HepG2 (cell line): ENCODE results near the gene USF2. TPM values are rescaled to one million over a fixed set of nuclear protein-coding genes. Genes with fewer than 3 reads are reported as not detected.

Source experiments
- ATAC-seq: fragments of 200-7000 bp; cut with Tn5 transposase; 3 replicates; pipeline ENCODE4 v1.9.1; 2020; ENCODE audit warnings: mild to moderate bottlenecking, moderate library complexity
- BruUV-seq: library from RNA; stranded (reverse); fragments of 400-500 nt; replicated peaks from 2 replicates; lab custom pipeline; 2021; lab: Mats Ljungman, UMichigan
- CTCF ChIA-PET: fragments of 300-600 bp; formaldehyde crosslinking; extraction: SDS; loops from one replicate; lab custom pipeline; 2021; ENCODE audit warnings: low total read pairs, inconsistent platforms, low intra/inter-chr PET ratio; lab: Yijun Ruan, JAX
- POLR2A ChIA-PET: fragments of 350-600 bp; sonication (Branson Sonifier 250); formaldehyde crosslinking; loops from one replicate; lab custom pipeline; 2020; ENCODE audit warnings: antibody characterized with exemption, inconsistent platforms; lab: Yijun Ruan, JAX
- DNase-seq: peaks from one replicate; pipeline ENCODE4 v3.0.0-alpha.2; 2015; ENCODE audit warnings: low spot score
- FAIRE-seq: peaks from 3 replicates; lab custom pipeline; 2011; peaks lifted over from hg19 to GRCh38; lab: Jason Lieb, UNC
- H2AFZ ChIP-seq: one replicate; pipeline ENCODE4 v1.6.1; 2011; ENCODE audit warnings: low read length, inconsistent platforms
- H3K27ac ChIP-seq: fragments of 300-600 bp; 3 replicates; pipeline ENCODE4 v1.8.0; 2011; ENCODE audit warnings: mixed run types, mild to moderate bottlenecking, mixed read lengths, low read length, inconsistent platforms; ENCODE audit not compliant: insufficient read depth; ENCODE audit errors: extremely low read length
- H3K27me3 ChIP-seq, 2 experiments: fragments of 200-600 bp in 1 of 2; 2 replicates in 1 of 2; 3 replicates in 1 of 2; pipeline versions ENCODE4 v1.6.0 to v1.8.0; 2011; ENCODE audit warnings: low read length in 2 of 2, mild to moderate bottlenecking in 2 of 2, moderate library complexity in 2 of 2, inconsistent platforms in 1 of 2; ENCODE audit not compliant: insufficient read depth in 2 of 2, control insufficient read depth in 1 of 2
- H3K36me3 ChIP-seq, 2 experiments: fragments of 200-600 bp in 1 of 2; replicated peaks in 1 of 2; 2 replicates in 1 of 2; 3 replicates in 1 of 2; pipeline versions ENCODE4 v1.5.1 to v1.8.0; 2011; ENCODE audit warnings: low read length in 2 of 2, inconsistent platforms in 1 of 2; ENCODE audit not compliant: insufficient read depth in 2 of 2, control insufficient read depth in 1 of 2
- H3K4me1 ChIP-seq: 2 replicates; pipeline ENCODE4 v1.5.1; 2012; ENCODE audit warnings: low read length, inconsistent platforms; ENCODE audit not compliant: insufficient read depth
- H3K4me2 ChIP-seq: 2 replicates; pipeline ENCODE4 v1.6.0; 2011; ENCODE audit warnings: low read depth, low read length, inconsistent platforms
- H3K4me3 ChIP-seq, 3 experiments: fragments of 200-600 bp in 1 of 3; sonication (generic), shearing (Covaris generic) in 1 of 3; replicated peaks in 1 of 3; 2 replicates each; pipeline ENCODE4 v1.5.1; 2011 to 2016; ENCODE audit warnings: low read length in 3 of 3, inconsistent platforms in 2 of 3, low read depth in 2 of 3, mild to moderate bottlenecking in 2 of 3, control low read depth in 1 of 3, mixed read lengths in 1 of 3; ENCODE audit not compliant: insufficient read depth in 1 of 3
- H3K79me2 ChIP-seq: one replicate; pipeline ENCODE4 v1.6.1; 2011; ENCODE audit warnings: low read length, inconsistent platforms; ENCODE audit not compliant: insufficient read depth
- H3K9ac ChIP-seq: 2 replicates; pipeline ENCODE4 v1.6.0; 2011; ENCODE audit warnings: mild to moderate bottlenecking, low read depth, low read length, inconsistent platforms; ENCODE audit not compliant: insufficient read depth
- H3K9me3 ChIP-seq: 2 replicates; pipeline ENCODE4 v1.5.1; 2012; ENCODE audit warnings: mild to moderate bottlenecking, low read length
- H4K20me1 ChIP-seq: 2 replicates; pipeline ENCODE4 v1.6.0; 2011; ENCODE audit warnings: inconsistent platforms, mild to moderate bottlenecking, low read length, moderate library complexity; ENCODE audit not compliant: insufficient read depth
- AGO2 ChIP-seq: fragments of 200-400 bp; formaldehyde crosslinking; optimal IDR thresholded peaks from 2 replicates; pipeline ENCODE3; 2017; ENCODE audit warnings: mild to moderate bottlenecking, low read depth, low read length, moderate library complexity
- ARID2 ChIP-seq: sonication (generic); formaldehyde crosslinking; IDR thresholded peaks from 2 replicates; pipeline ENCODE4 v1.8.1; 2022; ENCODE audit warnings: mild to moderate bottlenecking, missing genetic modification reagents, borderline replicate concordance
- RBFOX2 ChIP-seq: fragments of 200-400 bp; formaldehyde crosslinking; IDR thresholded peaks from 2 replicates; pipeline ENCODE4 v1.6.1; 2017; ENCODE audit warnings: low read depth, mild to moderate bottlenecking, low read length
- SNAI1 ChIP-seq: sonication (generic); formaldehyde crosslinking; IDR thresholded peaks from 2 replicates; pipeline ENCODE4 v1.5.0; 2020; ENCODE audit warnings: mild to moderate bottlenecking, missing genetic modification reagents, borderline replicate concordance
- ZBTB1 ChIP-seq: sonication (generic); formaldehyde crosslinking; IDR thresholded peaks from 2 replicates; pipeline ENCODE4 v1.4.0; 2020; ENCODE audit warnings: missing genetic modification reagents, borderline replicate concordance
- ZBTB38 ChIP-seq: sonication (generic); formaldehyde crosslinking; IDR thresholded peaks from 2 replicates; pipeline ENCODE4 v1.5.1; 2020; ENCODE audit warnings: mild to moderate bottlenecking, missing genetic modification reagents
- ZGPAT ChIP-seq: IDR thresholded peaks from 2 replicates; pipeline ENCODE4 v1.6.1; 2016; ENCODE audit warnings: mild to moderate bottlenecking
- ZMAT3 ChIP-seq: sonication (generic); formaldehyde crosslinking; conservative IDR thresholded peaks from 2 replicates; pipeline ENCODE4 v1.7.0; 2021; ENCODE audit warnings: missing genetic modification reagents
- WGBS: methylation state at CpG from one replicate; pipeline ENCODE4 v1.1.6; 2017; ENCODE audit warnings: low lambda C conversion rate; 5-methylcytosine and 5-hydroxymethylcytosine counted together
- in situ Hi-C: cut with HindIII; loops from 2 replicates; pipeline ENCODE4 v1.10.0; 2017; ENCODE audit warnings: low pct_unique_long_range_greater_than_20kb; ENCODE audit not compliant: extremely low pct_ligation_motif_present
- intact Hi-C: fragments of 100-400 bp; cut with micrococcal nuclease; formaldehyde crosslinking; loops from one replicate; pipeline ENCODE4 v1.10.0; 2022; ENCODE audit not compliant: unreplicated experiment
- polyA plus RNA-seq, 8 experiments: library from polyadenylated mRNA; depleted of rRNA in 3 of 8; stranded (reverse) in 7 of 8; unstranded in 1 of 8; fragments of >200 nt; fragmentation: Illumina TruSeq in 4 of 8; extraction: Trizol in 4 of 8; gene quantifications; 2 replicates each; pipeline versions ENCODE4 v1.2.1 to v1.2.3, GENCODE V29; 2011 to 2016; ENCODE audit warnings: low read depth in 4 of 8, missing spikeins in 1 of 8, mixed read lengths in 1 of 8; ENCODE audit not compliant: insufficient read depth in 1 of 8
- total RNA-seq, 5 experiments: library from RNA; depleted of rRNA; stranded (reverse); fragments of >200 nt; fragmentation: Illumina TruSeq; extraction: Trizol; gene quantifications; 2 replicates each; pipeline ENCODE4 v1.2.3, GENCODE V29; 2016; ENCODE audit warnings: low read depth in 1 of 5
- TF ChIP-seq, protein P1 (sequence below): sonication (generic); formaldehyde crosslinking; IDR thresholded peaks from 2 replicates; pipeline ENCODE4 v1.4.0; 2020; ENCODE audit warnings: missing genetic modification reagents

USF2 gene
- total and polyA plus RNA-seq, 2 of the 13 experiments (the other 11 are each of a cell fraction or from before 2014, with no cell fraction given): 54.9 to 106 TPM

- ATAC-seq: no peak
- no peak overlapping the region for H3K9ac ChIP-seq
- BruUV-seq: no TSS peak
- no peak for TF ChIP-seq ZMAT3 (CRISPR knock-in tag)
- TF ChIP-seq AGO2: peak; percentile 28
- peak; percentile 31; the same call in 1 of the 2 replicates for TF ChIP-seq RBFOX2
- TF ChIP-seq, all 625 proteins: peak for 2
- Histone ChIP-seq H2AFZ (no peak overlapping the region), H3K4me2 (no peak overlapping the region), H3K27ac (no peak overlapping the region), H3K4me1 (peaks cover 27% of the 10 kb centered on the region), H3K4me3 (no peak overlapping the region), H3K36me3 (peaks cover 16 to 29% of the 10 kb centered on the region in 2 experiments), H4K20me1 (no peaks in the 10 kb centered on the region), H3K79me2 (no peaks in the 10 kb centered on the region), H3K27me3 (no peaks in the 10 kb centered on the region), H3K9me3 (no peaks in the 10 kb centered on the region)
- DNase-seq (no peak), FAIRE-seq (no peak)
- ChIA-PET CTCF (no interaction called here), POLR2A (no interaction called here)
- intact Hi-C loops (no loop called here), in situ Hi-C loops (no loop called here)
- WGBS: 96% methylated on average over 20 of the region's 28 CpGs
These were observed 8.0 kb downstream of the USF2 start for GRCh38 chr19:35276706-35277281.

DNA sequence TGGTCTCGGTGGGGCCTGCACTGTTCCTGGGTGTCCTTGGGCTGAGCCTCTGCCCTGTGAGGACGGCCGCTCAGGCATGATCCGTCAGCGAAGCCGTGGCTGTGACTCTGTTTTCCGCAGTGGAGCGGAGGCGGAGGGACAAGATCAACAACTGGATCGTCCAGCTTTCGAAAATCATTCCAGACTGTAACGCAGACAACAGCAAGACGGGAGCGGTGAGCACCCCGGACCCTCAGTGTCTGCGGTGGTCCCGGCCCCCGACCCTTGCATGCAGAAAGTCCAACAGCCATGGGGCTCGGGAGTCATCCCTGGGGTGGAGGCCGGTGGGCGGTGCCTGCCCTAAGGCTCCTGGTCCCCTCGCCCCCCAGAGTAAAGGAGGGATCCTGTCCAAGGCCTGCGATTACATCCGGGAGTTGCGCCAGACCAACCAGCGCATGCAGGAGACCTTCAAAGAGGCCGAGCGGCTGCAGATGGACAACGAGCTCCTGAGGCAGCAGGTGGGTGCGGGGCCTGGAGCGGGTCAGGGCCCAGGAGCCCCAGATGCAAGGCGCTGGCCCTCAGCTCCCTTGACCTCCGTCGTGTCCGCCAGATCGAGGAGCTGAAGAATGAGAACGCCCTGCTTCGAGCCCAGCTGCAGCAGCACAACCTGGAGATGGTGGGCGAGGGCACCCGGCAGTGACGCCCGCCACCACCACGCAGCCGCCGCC is 10.0 kb downstream of the USF2 start:
- Histone ChIP-seq H4K20me1 (no peaks in the 10 kb centered on the region), H2AFZ (no peak overlapping the region), H3K79me2 (no peaks in the 10 kb centered on the region), H3K36me3 (peaks cover 13 to 17% of the 10 kb centered on the region in 2 experiments; a peak in 3 of 5 replicates), H3K4me3 (no peak overlapping the region), H3K9ac (no peak overlapping the region), H3K4me1 (peaks cover 46% of the 10 kb centered on the region), H3K27me3 (no peaks in the 10 kb centered on the region), H3K4me2 (no peak overlapping the region), H3K9me3 (no peaks in the 10 kb centered on the region), H3K27ac (peak overlapping the region; percentile 77)
- TF ChIP-seq AGO2: peak; percentile 66
- TF ChIP-seq RBFOX2: peak; percentile 63
- no peak for TF ChIP-seq ZGPAT
- no peak for TF ChIP-seq SNAI1
- TF ChIP-seq ZBTB38: peak; percentile 74; the same call in 1 of the 2 replicates
- no peak for TF ChIP-seq ARID2 (CRISPR knock-in tag)
- TF ChIP-seq ZBTB1 (CRISPR knock-in tag): no peak
- TF ChIP-seq, protein P1, sequence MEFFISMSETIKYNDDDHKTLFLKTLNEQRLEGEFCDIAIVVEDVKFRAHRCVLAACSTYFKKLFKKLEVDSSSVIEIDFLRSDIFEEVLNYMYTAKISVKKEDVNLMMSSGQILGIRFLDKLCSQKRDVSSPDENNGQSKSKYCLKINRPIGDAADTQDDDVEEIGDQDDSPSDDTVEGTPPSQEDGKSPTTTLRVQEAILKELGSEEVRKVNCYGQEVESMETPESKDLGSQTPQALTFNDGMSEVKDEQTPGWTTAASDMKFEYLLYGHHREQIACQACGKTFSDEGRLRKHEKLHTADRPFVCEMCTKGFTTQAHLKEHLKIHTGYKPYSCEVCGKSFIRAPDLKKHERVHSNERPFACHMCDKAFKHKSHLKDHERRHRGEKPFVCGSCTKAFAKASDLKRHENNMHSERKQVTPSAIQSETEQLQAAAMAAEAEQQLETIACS (CRISPR knock-in tag): no peak
- ChIA-PET POLR2A (interaction anchor here (1.2 to 3.4 kb wide), 2 partner anchors 9 to 14 kb away, joined by 3 to 10 read pairs; no protein-coding TSS in a partner anchor), CTCF (no interaction called here)
- 97% methylated on average over 24 of the region's 45 CpGs for WGBS
- FAIRE-seq (no peak), ATAC-seq (no peak), DNase-seq (no peak)
- intact Hi-C loops: no loop called here
- in situ Hi-C loops: no loop called here
- BruUV-seq: no TSS peak
